HepG2 (cell line): ENCODE results near the gene UBE2M.

Experiments
- EZH2 ChIP-seq: conservative IDR thresholded peaks from 2 replicates; pipeline ENCODE4 v1.6.1; 2012; ENCODE audit warnings: mild to moderate bottlenecking, low read depth, low read length, moderate library complexity
- KLF11 ChIP-seq: IDR thresholded peaks from 2 replicates; pipeline ENCODE4 v1.6.1; 2016; ENCODE audit warnings: missing compliant biosample characterization
- MYNN ChIP-seq: sonication (generic); formaldehyde crosslinking; IDR thresholded peaks from 2 replicates; pipeline ENCODE4 v1.4.0; 2020; ENCODE audit warnings: mild to moderate bottlenecking, low read depth, missing genetic modification reagents
- NR2C2 ChIP-seq: sonication (generic); formaldehyde crosslinking; IDR thresholded peaks from 2 replicates; pipeline ENCODE4 v1.4.0; 2020; ENCODE audit warnings: missing genetic modification reagents, mild to moderate bottlenecking, moderate library complexity, borderline replicate concordance
- NRL ChIP-seq: sonication (generic); formaldehyde crosslinking; IDR thresholded peaks from 2 replicates; pipeline ENCODE4 v1.5.0; 2020; ENCODE audit warnings: missing genetic modification reagents, mild to moderate bottlenecking, moderate library complexity, borderline replicate concordance
- ZNF180 ChIP-seq: sonication (generic); formaldehyde crosslinking; IDR thresholded peaks from 2 replicates; pipeline ENCODE4 v1.4.0; 2020; ENCODE audit warnings: low read depth, missing genetic modification reagents, borderline replicate concordance
- ZNF274 ChIP-seq: sonication (generic); formaldehyde crosslinking; IDR thresholded peaks from 2 replicates; pipeline ENCODE4 v1.5.1; 2020; ENCODE audit warnings: mild to moderate bottlenecking, missing genetic modification reagents
- TF ChIP-seq, protein P1 (sequence below): sonication (generic); formaldehyde crosslinking; IDR thresholded peaks from 2 replicates; pipeline ENCODE4 v1.5.0; 2020; ENCODE audit warnings: mild to moderate bottlenecking, missing genetic modification reagents

DNA sequence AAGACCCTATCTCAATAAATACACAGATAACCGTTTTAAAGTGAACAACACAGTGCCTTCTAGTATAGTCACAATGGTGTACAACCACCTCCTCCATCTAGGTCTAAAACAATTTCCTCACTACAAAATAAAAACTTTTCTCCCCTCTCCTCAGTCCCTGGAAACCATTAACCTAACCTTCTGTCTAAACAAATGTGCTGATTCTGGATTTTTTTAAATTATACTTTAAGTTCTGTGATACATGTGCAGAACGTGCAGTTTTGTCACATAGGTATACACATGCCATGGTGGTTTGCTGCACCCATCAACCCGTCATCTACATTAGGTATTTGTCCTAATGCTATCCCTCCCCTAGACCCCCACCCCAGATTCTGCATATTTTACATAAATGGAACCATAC is 29.0 kb downstream of the UBE2M start:
- TF ChIP-seq MYNN (no peak), KLF11 (no peak), ZNF274 (CRISPR knock-in tag) (no peak), NRL (CRISPR knock-in tag) (no peak), EZH2 (no peak), NR2C2 (no peak), ZNF180 (no peak)
- TF ChIP-seq, protein P1, sequence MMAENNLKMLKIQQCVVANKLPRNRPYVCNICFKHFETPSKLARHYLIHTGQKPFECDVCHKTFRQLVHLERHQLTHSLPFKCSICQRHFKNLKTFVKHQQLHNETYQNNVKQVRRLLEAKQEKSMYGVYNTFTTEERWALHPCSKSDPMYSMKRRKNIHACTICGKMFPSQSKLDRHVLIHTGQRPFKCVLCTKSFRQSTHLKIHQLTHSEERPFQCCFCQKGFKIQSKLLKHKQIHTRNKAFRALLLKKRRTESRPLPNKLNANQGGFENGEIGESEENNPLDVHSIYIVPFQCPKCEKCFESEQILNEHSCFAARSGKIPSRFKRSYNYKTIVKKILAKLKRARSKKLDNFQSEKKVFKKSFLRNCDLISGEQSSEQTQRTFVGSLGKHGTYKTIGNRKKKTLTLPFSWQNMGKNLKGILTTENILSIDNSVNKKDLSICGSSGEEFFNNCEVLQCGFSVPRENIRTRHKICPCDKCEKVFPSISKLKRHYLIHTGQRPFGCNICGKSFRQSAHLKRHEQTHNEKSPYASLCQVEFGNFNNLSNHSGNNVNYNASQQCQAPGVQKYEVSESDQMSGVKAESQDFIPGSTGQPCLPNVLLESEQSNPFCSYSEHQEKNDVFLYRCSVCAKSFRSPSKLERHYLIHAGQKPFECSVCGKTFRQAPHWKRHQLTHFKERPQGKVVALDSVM (CRISPR knock-in tag) = no peak
